Measurements from ENCODE around the gene LYPLAL1. TPM values are rescaled to one million over a fixed set of nuclear protein-coding genes. Genes with fewer than 3 reads are reported as not detected.

Gene LYPLAL1
- total RNA-seq, 1 experiment from 2014 or later, result 40.0 TPM

DNA sequence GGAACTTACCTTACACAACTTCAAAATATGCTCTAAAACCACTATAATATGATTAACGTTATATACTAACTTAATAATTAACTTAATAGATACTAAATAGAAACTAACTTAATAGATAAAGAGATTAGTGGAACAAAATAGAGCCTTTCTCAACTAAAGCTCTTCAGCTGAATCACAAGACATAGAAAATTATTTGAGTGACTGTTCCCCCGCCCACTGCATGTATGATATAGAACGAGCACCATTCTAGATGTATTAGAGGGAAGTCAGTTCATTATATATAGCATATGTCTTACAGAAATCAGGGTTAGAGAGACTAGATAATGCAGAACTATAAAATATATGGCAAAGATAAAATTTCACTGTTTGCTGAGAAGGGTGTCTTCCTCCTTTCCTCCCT, 16.3 kb downstream of the LYPLAL1 start:
- TF ChIP-seq, protein P1, sequence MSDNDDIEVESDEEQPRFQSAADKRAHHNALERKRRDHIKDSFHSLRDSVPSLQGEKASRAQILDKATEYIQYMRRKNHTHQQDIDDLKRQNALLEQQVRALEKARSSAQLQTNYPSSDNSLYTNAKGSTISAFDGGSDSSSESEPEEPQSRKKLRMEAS (IDR thresholded peaks at IDR 0.05), result no peak
- no peak for TF ChIP-seq POLR2A (IDR thresholded peaks at IDR 0.05; ENCODE audit: borderline replicate concordance, extremely low read depth, insufficient read depth, insufficient read length)
- TF ChIP-seq RAD21 (IDR thresholded peaks at IDR 0.05; ENCODE audit: low read depth), result no peak
- TF ChIP-seq, protein P2, sequence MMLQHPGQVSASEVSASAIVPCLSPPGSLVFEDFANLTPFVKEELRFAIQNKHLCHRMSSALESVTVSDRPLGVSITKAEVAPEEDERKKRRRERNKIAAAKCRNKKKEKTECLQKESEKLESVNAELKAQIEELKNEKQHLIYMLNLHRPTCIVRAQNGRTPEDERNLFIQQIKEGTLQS (IDR thresholded peaks at IDR 0.05), result no peak
- TF ChIP-seq FOSL1 (IDR thresholded peaks at IDR 0.05; ENCODE audit: low read depth), result no peak
- no peak for TF ChIP-seq TCF7L2 (IDR thresholded peaks at IDR 0.05; ENCODE audit: borderline replicate concordance, extremely low read depth, insufficient read depth, insufficient read length)
- TF ChIP-seq EZH2 (IDR thresholded peaks at IDR 0.05), result no peak
- no peak for TF ChIP-seq JUND (IDR thresholded peaks at IDR 0.05)
- TF ChIP-seq SIN3A (IDR thresholded peaks at IDR 0.05; ENCODE audit: low read depth), result no peak
- TF ChIP-seq ZNF274 (IDR thresholded peaks at IDR 0.05; ENCODE audit: low read depth, low read length), result no peak
- TF ChIP-seq EGR1 (IDR thresholded peaks at IDR 0.05; ENCODE audit: low read depth), result no peak
- no peak for TF ChIP-seq POLR2AphosphoS5 (IDR thresholded peaks at IDR 0.05; ENCODE audit: low read depth, low read length)
- no peak for TF ChIP-seq SP1 (IDR thresholded peaks at IDR 0.05; ENCODE audit: low read depth)
- TF ChIP-seq ZFX (IDR thresholded peaks at IDR 0.05), result no peak
- TF ChIP-seq, protein P3, sequence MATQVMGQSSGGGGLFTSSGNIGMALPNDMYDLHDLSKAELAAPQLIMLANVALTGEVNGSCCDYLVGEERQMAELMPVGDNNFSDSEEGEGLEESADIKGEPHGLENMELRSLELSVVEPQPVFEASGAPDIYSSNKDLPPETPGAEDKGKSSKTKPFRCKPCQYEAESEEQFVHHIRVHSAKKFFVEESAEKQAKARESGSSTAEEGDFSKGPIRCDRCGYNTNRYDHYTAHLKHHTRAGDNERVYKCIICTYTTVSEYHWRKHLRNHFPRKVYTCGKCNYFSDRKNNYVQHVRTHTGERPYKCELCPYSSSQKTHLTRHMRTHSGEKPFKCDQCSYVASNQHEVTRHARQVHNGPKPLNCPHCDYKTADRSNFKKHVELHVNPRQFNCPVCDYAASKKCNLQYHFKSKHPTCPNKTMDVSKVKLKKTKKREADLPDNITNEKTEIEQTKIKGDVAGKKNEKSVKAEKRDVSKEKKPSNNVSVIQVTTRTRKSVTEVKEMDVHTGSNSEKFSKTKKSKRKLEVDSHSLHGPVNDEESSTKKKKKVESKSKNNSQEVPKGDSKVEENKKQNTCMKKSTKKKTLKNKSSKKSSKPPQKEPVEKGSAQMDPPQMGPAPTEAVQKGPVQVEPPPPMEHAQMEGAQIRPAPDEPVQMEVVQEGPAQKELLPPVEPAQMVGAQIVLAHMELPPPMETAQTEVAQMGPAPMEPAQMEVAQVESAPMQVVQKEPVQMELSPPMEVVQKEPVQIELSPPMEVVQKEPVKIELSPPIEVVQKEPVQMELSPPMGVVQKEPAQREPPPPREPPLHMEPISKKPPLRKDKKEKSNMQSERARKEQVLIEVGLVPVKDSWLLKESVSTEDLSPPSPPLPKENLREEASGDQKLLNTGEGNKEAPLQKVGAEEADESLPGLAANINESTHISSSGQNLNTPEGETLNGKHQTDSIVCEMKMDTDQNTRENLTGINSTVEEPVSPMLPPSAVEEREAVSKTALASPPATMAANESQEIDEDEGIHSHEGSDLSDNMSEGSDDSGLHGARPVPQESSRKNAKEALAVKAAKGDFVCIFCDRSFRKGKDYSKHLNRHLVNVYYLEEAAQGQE (IDR thresholded peaks at IDR 0.05; ENCODE audit: low read depth), result no peak
- TF ChIP-seq CEBPB (IDR thresholded peaks at IDR 0.05; ENCODE audit: low read depth), result no peak
- no peak for TF ChIP-seq CBX3 (IDR thresholded peaks at IDR 0.05; ENCODE audit: low read depth)
- no peak for TF ChIP-seq YY1 (IDR thresholded peaks at IDR 0.05; ENCODE audit: extremely low read depth, insufficient replicate concordance, low read depth, low read length)
- Histone ChIP-seq H3K36me3 (ENCODE audit: control insufficient read depth in 1 of 2, insufficient read depth in 2 of 2, low read length in 2 of 2) (no peaks in the 10 kb centered on the region), H3K4me3 (replicated peaks in 1 of 2; ENCODE audit: low read depth in 1 of 2, low read length in 2 of 2) (no peak overlapping the region), H3K9me2 (ENCODE audit: insufficient read depth) (no peaks in the 10 kb centered on the region), H3K4me1 (ENCODE audit: control insufficient read depth in 1 of 2, insufficient read depth in 2 of 2, low read length in 2 of 2) (no peaks in the 10 kb centered on the region), H3K27ac (ENCODE audit: low read depth, low read length) (no peak overlapping the region), H2AFZ (ENCODE audit: low read depth, low read length, poor library complexity, severe bottlenecking) (no peak overlapping the region), H3K27me3 (ENCODE audit: insufficient read depth, low read length) (no peaks in the 10 kb centered on the region), H3K9ac (ENCODE audit: low read length) (no peak overlapping the region), H4K20me1 (ENCODE audit: insufficient read depth) (peaks cover 4% of the 10 kb centered on the region; the same call in 1 of the 2 replicates), H3K4me2 (ENCODE audit: low read length) (no peak overlapping the region), H3K9me3 (ENCODE audit: control insufficient read depth in 1 of 2, insufficient read depth in 1 of 2, low read depth in 1 of 2, low read length in 2 of 2) (no peaks in the 10 kb centered on the region), H3K79me2 (ENCODE audit: insufficient read depth, low read length) (peaks cover 71% of the 10 kb centered on the region)
- no peak for DNase-seq (ENCODE audit: low read depth, low spot score)
- ATAC-seq, result no peak
- ChIA-PET CTCF (interaction anchor here (1.5 kb wide), 1 partner anchor 196 kb away, joined by 4 read pairs; no protein-coding TSS in a partner anchor), RAD21 (ENCODE audit: low non-redundant PET in 1 of 2, low total read pairs in 2 of 2, uncharacterized antibody in 2 of 2, unreplicated experiment in 2 of 2) (no interaction called here), POLR2A (no interaction called here)
- intact Hi-C loops (cut with micrococcal nuclease), result loop anchor here (10.0 kb wide), 1 partner anchor 855 kb away; no protein-coding TSS in a partner anchor
- BruUV-seq (replicated peaks), result no TSS peak
